Erythroblast (primary cell): ENCODE measurements around the gene MYH9.

ENCODE experiments used
- GATA1 ChIP-seq: IDR thresholded peaks from 2 replicates; pipeline ENCODE4 v1.6.1; 2011; ENCODE audit warnings: low read depth, mild to moderate bottlenecking, control low read depth, low read length, moderate library complexity
- POLR2A ChIP-seq: IDR thresholded peaks from 2 replicates; pipeline ENCODE4 v1.6.1; 2011; ENCODE audit warnings: mild to moderate bottlenecking, low read length

DNA sequence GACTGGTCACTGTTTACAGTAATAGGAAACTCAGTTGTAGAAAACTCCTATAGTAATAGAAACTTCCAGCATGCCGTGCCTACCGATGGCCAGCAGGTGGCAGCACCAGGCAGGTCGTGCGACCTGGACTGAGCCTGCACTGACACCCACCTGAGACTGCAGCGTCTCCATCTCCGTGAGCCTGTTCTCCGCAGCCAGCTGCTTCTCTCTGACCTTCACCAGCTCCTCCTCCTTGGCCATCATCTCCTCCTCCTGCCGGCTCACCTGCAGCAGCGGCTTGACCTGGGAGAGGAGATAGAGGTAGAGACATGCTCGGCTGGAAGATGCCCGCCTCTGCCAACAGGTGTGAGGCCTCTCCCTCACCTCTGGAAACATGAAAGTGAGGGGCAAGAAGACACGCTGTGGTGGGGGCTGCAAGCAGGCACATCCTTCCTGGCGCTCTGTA, 86.4 kb downstream of the MYH9 start:
- no peak for TF ChIP-seq POLR2A
- no peak for TF ChIP-seq GATA1
